SJSA1 (cell line): ENCODE measurements around the gene TOGARAM1. TPM values are rescaled to one million over a fixed set of nuclear protein-coding genes. Genes with fewer than 3 reads are reported as not detected.

Experiments
- DNase-seq, 2 experiments: peaks; one replicate each; pipeline ENCODE4 v3.0.0-alpha.2; 2015 to 2020; ENCODE audit warnings: low spot score in 2 of 2, low read depth in 1 of 2
- H3K27ac ChIP-seq: fragments of 250-450 bp; sonication (Bioruptor Pico); 2 replicates; pipeline ENCODE4 v1.5.1; 2020; ENCODE audit warnings: mild to moderate bottlenecking, moderate library complexity
- H3K27me3 ChIP-seq: fragments of 250-450 bp; sonication (Bioruptor Pico); replicated peaks from 2 replicates; pipeline ENCODE4 v1.5.1; 2020; ENCODE audit warnings: mild to moderate bottlenecking, moderate library complexity
- H3K36me3 ChIP-seq: fragments of 250-450 bp; sonication (Bioruptor Pico); 2 replicates; pipeline ENCODE4 v1.5.1; 2020; ENCODE audit warnings: mild to moderate bottlenecking
- H3K4me1 ChIP-seq: fragments of 250-450 bp; sonication (Bioruptor Pico); replicated peaks from 2 replicates; pipeline ENCODE4 v1.6.1; 2021; ENCODE audit warnings: mild to moderate bottlenecking
- H3K4me3 ChIP-seq: fragments of 250-450 bp; sonication (Bioruptor Pico); 2 replicates; pipeline ENCODE4 v1.5.1; 2020; ENCODE audit warnings: mild to moderate bottlenecking
- H3K9me3 ChIP-seq: fragments of 250-450 bp; sonication (Bioruptor Pico); replicated peaks from 2 replicates; pipeline ENCODE4 v1.5.1; 2020; ENCODE audit warnings: mild to moderate bottlenecking
- total RNA-seq: library from RNA; depleted of rRNA; stranded (reverse); fragments of >200 nt; shearing (Covaris generic); gene quantifications from 2 replicates; pipeline ENCODE4 v1.2.3, GENCODE V29; 2014

Gene TOGARAM1
- total RNA-seq, 1 experiment from 2014 or later, result 8.8 TPM

- no peaks in the 10 kb centered on the region for H3K36me3 ChIP-seq
- peaks cover 6% of the 10 kb centered on the region for H3K4me1 ChIP-seq
- no peak overlapping the region for H3K4me3 ChIP-seq
- no peak overlapping the region for H3K27ac ChIP-seq
- no peaks in the 10 kb centered on the region for H3K9me3 ChIP-seq
- no peaks in the 10 kb centered on the region for H3K27me3 ChIP-seq
- no peak for DNase-seq
Observed at GRCh38 chr14:44955528-44955927, 6.5 kb upstream of the TOGARAM1 start.

GRCh38 chr14:44956866-44957265, 5.1 kb upstream of the TOGARAM1 start:
- no peak overlapping the region for H3K4me3 ChIP-seq
- H3K27me3 ChIP-seq, result no peaks in the 10 kb centered on the region
- H3K27ac ChIP-seq, result no peak overlapping the region
- H3K36me3 ChIP-seq, result no peaks in the 10 kb centered on the region
- H3K9me3 ChIP-seq, result no peaks in the 10 kb centered on the region
- H3K4me1 ChIP-seq, result peaks cover 6% of the 10 kb centered on the region
- no peak for DNase-seq

GRCh38 chr14:44959538-44959937, 2.5 kb upstream of the TOGARAM1 start:
- no peak overlapping the region for H3K27ac ChIP-seq
- no peaks in the 10 kb centered on the region for H3K27me3 ChIP-seq
- no peak for DNase-seq
- H3K9me3 ChIP-seq, result no peaks in the 10 kb centered on the region
- peaks cover 14% of the 10 kb centered on the region for H3K4me1 ChIP-seq
- H3K36me3 ChIP-seq, result no peaks in the 10 kb centered on the region
- no peak overlapping the region for H3K4me3 ChIP-seq

DNA sequence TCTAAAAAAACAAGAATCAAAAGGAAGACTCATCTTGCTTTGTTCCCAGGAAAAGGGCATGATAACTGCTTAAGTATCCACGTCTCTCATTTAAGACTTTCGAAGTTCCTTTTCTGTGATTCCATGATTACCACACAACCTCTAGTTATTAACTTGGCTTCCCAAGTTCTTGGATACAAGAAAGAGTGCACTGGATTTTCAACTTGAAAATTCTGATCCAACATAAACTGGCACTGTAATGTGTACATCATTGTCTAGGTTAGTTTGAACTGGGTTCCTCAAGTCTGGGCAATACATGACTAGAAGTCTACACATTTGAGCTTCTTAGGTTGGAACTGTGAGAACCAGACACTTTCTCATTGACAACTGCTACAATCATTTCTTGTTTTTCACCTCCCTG, 1.8 kb upstream of the TOGARAM1 start:
- Histone ChIP-seq H3K27ac (no peak overlapping the region), H3K4me1 (peaks cover 14% of the 10 kb centered on the region), H3K4me3 (no peak overlapping the region), H3K9me3 (no peaks in the 10 kb centered on the region), H3K27me3 (no peaks in the 10 kb centered on the region), H3K36me3 (no peaks in the 10 kb centered on the region)
- no peak for DNase-seq

DNA sequence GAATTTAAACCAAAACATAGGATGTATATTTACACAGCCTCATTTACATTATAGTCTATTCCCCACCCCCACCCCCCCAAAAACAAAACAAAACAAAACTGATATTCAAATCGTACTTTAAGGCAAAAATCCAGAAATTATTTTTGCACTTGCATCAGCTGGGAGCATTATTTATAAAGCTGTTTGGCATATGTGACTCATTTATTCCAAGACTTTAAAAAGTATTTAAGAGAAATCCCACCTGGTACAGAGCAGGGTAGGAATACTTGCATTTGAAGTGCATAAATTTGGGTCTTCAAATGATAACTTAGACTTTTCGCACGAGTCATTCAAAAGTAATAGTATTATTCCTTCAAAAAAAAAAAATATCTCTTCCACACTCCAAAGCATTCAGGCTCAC, 1.3 kb upstream of the TOGARAM1 start:
- H3K4me3 ChIP-seq, result peak overlapping the region; percentile 55
- no peak for DNase-seq
- no peak overlapping the region for H3K27ac ChIP-seq
- no peaks in the 10 kb centered on the region for H3K27me3 ChIP-seq
- H3K4me1 ChIP-seq, result peaks cover 14% of the 10 kb centered on the region
- H3K36me3 ChIP-seq, result no peaks in the 10 kb centered on the region
- H3K9me3 ChIP-seq, result no peaks in the 10 kb centered on the region

DNA sequence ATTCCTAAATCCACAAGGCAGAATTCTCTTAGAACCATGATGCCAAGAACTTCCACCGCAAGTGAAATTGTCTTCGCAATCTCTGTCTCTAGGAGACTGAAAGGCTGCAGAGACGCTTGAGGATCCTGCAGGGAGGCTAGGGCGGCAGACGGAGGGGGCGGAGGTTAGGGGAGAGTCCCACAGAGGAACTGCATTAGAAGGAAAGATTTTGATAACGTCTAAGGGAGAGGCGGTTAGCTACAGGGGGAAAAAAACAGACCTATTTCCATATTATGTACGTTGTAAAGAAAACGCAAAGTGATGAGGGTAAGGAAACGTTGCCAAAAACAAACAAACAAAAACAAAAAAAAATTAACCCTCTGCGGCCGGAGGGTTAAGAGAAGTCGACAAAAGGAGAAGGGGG, 838 bp upstream of the TOGARAM1 start:
- peak; percentile 28 to 45 for DNase-seq
- Histone ChIP-seq H3K4me3 (peak overlapping the region; percentile 55), H3K4me1 (peaks cover 14% of the 10 kb centered on the region), H3K36me3 (no peaks in the 10 kb centered on the region), H3K27me3 (no peaks in the 10 kb centered on the region), H3K9me3 (no peaks in the 10 kb centered on the region), H3K27ac (0 out of 2 replicates have a peak overlapping the region, but pooled peaks have one; percentile 4)

GRCh38 chr14:44962334-44963043, 499 bp downstream of the TOGARAM1 start:
- peak overlapping the region; percentile 55 for H3K4me3 ChIP-seq

DNA sequence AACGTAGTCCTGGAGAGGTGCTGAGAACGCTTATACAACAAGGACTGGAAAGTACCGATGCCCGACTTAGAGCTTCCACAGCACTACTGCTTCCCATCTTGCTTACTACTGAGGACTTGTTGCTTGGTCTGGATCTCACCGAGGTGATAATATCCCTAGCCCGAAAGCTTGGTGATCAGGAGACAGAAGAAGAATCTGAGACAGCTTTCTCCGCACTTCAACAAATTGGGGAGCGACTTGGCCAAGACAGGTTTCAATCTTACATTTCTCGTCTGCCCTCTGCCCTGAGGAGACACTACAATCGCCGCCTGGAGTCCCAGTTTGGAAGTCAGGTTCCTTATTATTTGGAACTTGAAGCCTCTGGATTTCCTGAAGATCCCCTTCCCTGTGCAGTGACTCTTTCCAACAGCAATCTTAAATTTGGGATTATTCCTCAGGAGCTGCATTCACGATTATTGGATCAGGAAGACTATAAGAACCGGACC, 1.1 kb downstream of the TOGARAM1 start:
- DNase-seq, result no peak
- H3K36me3 ChIP-seq, result peaks cover 6% of the 10 kb centered on the region; the same call in 1 of the 2 replicates
- no peak overlapping the region for H3K27ac ChIP-seq
- no peaks in the 10 kb centered on the region for H3K9me3 ChIP-seq
- H3K4me3 ChIP-seq, result peak overlapping the region; percentile 55
- peaks cover 19% of the 10 kb centered on the region for H3K4me1 ChIP-seq
- H3K27me3 ChIP-seq, result no peaks in the 10 kb centered on the region

More at GRCh38 chr14:44962334-44963043, 499 bp downstream of the TOGARAM1 start:
- peaks cover 18% of the 10 kb centered on the region for H3K4me1 ChIP-seq
- H3K27ac ChIP-seq, result peak overlapping the region; percentile 45
- DNase-seq, result peak in 1 of 2 experiments; percentile 46
- no peaks in the 10 kb centered on the region for H3K27me3 ChIP-seq
- no peaks in the 10 kb centered on the region for H3K9me3 ChIP-seq
- peaks cover 2% of the 10 kb centered on the region; the same call in 1 of the 2 replicates for H3K36me3 ChIP-seq

DNA sequence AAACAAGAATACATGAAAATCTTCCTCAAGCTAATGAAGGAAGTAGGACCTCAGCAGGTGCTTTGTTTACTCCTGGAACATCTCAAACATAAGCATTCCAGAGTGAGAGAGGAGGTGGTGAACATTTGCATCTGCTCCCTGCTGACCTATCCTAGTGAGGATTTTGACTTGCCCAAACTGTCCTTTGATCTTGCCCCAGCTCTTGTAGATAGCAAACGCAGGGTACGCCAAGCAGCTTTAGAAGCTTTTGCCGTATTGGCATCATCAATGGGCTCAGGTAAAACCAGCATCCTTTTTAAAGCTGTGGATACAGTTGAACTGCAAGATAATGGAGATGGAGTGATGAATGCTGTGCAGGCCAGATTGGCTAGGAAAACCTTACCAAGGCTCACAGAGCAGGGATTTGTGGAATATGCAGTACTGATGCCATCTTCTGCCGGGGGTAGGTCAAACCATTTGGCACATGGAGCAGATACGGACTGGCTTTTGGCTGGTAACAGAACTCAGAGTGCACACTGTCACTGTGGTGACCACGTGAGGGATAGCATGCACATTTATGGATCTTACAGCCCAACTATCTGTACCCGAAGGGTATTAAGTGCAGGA, 1.9 kb downstream of the TOGARAM1 start:
- Histone ChIP-seq H3K4me3 (peak overlapping the region; percentile 55), H3K4me1 (peaks cover 19% of the 10 kb centered on the region), H3K27ac (no peak overlapping the region), H3K9me3 (no peaks in the 10 kb centered on the region), H3K36me3 (peaks cover 8% of the 10 kb centered on the region), H3K27me3 (no peaks in the 10 kb centered on the region)
- no peak for DNase-seq

DNA sequence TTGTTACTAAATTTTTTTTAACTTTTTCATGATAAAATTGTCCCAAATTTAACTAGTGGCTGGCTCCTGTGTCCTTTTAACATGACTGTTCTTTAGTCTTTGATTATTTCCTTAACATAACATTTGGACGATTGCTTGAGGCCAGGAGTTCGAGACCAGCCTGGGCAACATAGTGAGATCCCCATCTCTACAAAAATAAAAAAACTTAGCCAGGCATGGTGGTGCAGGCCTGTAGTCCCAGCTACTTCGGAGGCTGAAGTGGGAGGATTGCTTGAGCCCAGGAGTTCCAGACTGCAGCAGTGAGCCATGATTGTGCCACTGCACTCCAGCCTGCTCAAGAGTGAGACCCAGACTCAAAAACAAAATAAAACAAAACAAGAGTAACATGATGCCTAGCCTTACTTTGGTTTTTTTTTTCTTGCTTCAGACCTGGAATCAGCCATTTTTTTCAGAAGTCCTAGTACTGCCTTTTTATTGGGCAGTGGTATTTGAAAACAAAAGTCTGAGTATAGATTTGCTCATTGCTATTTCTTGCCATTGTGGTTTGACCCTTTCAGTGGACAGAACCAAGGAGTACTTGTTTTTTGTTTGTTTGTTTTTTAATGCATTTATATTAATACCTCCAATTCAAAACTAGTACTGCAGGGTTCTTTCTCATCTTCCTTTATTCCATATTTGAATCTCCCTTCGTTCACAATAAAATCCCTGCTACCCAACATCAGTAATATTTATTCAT, 4.8 kb downstream of the TOGARAM1 start:
- peaks cover 13% of the 10 kb centered on the region for H3K36me3 ChIP-seq
- no peak overlapping the region for H3K4me3 ChIP-seq
- H3K27ac ChIP-seq, result no peak overlapping the region
- H3K27me3 ChIP-seq, result no peaks in the 10 kb centered on the region
- no peaks in the 10 kb centered on the region for H3K9me3 ChIP-seq
- H3K4me1 ChIP-seq, result peaks cover 14% of the 10 kb centered on the region
- DNase-seq, result no peak

GRCh38 chr14:44968714-44969113, 6.7 kb downstream of the TOGARAM1 start:
- Histone ChIP-seq H3K36me3 (peaks cover 13% of the 10 kb centered on the region), H3K4me1 (peaks cover 11% of the 10 kb centered on the region), H3K9me3 (no peaks in the 10 kb centered on the region), H3K27ac (no peak overlapping the region), H3K4me3 (no peak overlapping the region), H3K27me3 (no peaks in the 10 kb centered on the region)
- no peak for DNase-seq

DNA sequence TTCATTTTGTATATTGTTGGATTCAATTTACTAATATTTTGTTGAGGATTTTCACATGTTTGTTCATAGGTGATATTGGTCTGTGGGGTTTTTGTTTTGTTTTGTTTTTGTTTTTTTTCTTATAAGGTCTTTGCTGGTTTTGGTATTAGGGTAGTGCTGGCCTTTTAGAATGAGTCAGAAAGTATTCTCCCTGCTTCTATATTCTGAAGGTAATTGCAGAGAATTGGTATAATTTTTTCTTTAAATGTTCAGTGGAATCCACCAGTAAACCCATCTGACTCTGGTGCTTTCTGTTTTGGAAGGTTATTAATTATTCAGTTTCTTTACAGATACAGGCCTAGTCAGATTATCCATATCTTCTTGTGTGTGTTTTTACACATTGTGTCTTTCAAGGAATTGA, 8.9 kb downstream of the TOGARAM1 start:
- H3K27me3 ChIP-seq, result no peaks in the 10 kb centered on the region
- no peak for DNase-seq
- H3K36me3 ChIP-seq, result peaks cover 13% of the 10 kb centered on the region
- peaks cover 5% of the 10 kb centered on the region; the same call in 1 of the 2 replicates for H3K4me1 ChIP-seq
- no peak overlapping the region for H3K4me3 ChIP-seq
- no peaks in the 10 kb centered on the region for H3K9me3 ChIP-seq
- H3K27ac ChIP-seq, result no peak overlapping the region

GRCh38 chr14:44971459-44971858, 9.5 kb downstream of the TOGARAM1 start:
- H3K9me3 ChIP-seq, result no peaks in the 10 kb centered on the region
- H3K4me1 ChIP-seq, result peaks cover 5% of the 10 kb centered on the region; the same call in 1 of the 2 replicates
- DNase-seq, result no peak
- H3K4me3 ChIP-seq, result no peak overlapping the region
- H3K27me3 ChIP-seq, result no peaks in the 10 kb centered on the region
- H3K27ac ChIP-seq, result no peak overlapping the region
- peaks cover 13% of the 10 kb centered on the region for H3K36me3 ChIP-seq

DNA sequence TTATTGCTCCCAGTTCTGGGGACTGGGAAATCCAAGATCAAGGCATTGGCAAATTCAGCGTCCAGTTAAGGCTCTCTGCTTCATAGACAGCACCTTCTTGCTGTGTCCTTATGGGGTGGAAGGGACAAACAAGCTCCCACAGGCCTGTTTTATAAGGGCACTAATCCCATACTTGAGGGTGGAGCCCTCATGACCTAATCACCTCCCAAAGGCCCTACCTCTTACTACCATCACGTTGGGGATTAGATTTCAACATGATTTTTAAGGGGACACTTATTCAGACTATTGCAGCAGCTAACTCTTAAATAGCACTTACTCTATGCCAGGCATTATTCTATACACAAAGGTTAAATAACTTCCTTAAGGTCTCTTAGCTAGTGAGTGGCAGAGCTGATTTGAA, 17.3 kb downstream of the TOGARAM1 start:
- H3K9me3 ChIP-seq, result no peaks in the 10 kb centered on the region
- no peaks in the 10 kb centered on the region for H3K27me3 ChIP-seq
- no peaks in the 10 kb centered on the region for H3K36me3 ChIP-seq
- H3K4me3 ChIP-seq, result no peak overlapping the region
- no peak overlapping the region for H3K27ac ChIP-seq
- no peak for DNase-seq
- H3K4me1 ChIP-seq, result no peaks in the 10 kb centered on the region
